ENCODE data around the gene FOXL3. TPM values are rescaled to one million over a fixed set of nuclear protein-coding genes. Genes with fewer than 3 reads are reported as not detected.

Gene FOXL3
- total RNA-seq, 1 experiment from 2014 or later, result not detected

DNA sequence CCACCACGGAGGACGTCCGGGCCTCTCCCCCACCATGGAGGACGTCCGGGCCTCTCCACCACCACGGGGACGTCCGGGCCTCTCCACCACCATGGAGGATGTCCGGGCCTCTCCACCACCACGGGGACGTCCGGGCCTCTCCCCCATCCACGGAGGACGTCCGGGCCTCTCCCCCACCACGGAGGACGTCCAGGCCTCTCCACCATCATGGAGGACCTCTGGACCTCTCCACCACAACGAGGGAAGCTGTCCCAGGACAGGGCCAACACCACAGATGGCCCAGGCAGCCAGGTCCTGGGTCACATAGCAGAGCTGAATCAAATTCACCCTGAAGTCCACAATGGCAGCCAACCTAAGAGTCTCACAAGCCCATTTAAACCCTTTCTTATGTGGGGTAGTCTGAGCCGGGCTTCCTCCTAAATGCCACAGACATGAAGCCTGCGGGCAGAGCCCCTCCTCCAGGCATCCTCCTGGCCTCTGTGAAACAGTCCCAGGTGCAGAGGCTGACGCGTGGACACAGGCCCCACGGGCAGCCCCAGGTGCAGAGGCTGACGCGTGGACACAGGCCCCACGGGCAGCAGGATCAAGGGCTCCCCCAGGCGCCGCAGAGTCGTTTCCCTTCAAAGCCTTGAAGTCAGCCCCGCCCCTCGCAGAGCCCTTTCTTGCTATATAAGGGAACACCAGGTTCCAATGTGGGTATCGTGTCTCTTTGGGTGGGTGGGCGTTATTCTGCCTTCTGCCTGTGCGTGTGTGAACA lies 47.0 kb downstream of the FOXL3 start:
- Histone ChIP-seq H3K4me3 (ENCODE audit: low read depth in 2 of 2, low read length in 2 of 2) (no peak overlapping the region), H3K9me3 (ENCODE audit: control insufficient read depth, insufficient read depth, low read depth, low read length) (no peaks in the 10 kb centered on the region), H3K27ac (ENCODE audit: low read length) (no peak overlapping the region), H3K4me1 (ENCODE audit: control insufficient read depth, insufficient read depth, low read length) (no peaks in the 10 kb centered on the region; the same call in 1 of the 2 replicates), H3K27me3 (ENCODE audit: control insufficient read depth, insufficient read depth, low read length) (no peaks in the 10 kb centered on the region; the same call in 1 of the 2 replicates), H3K36me3 (ENCODE audit: control insufficient read depth, insufficient read depth, low read length) (no peaks in the 10 kb centered on the region)
- ATAC-seq (no peak), DNase-seq (ENCODE audit: low read depth, low spot score) (no peak)
- in situ Hi-C loops (cut with HindIII; ENCODE audit: low pct_unique_long_range_greater_than_20kb, low sequenced_read_pairs), result loop anchor here (10.0 kb wide), 1 partner anchor 158 kb away; no protein-coding TSS in a partner anchor
- CTCF ChIA-PET, result no interaction called here
- intact Hi-C loops (cut with micrococcal nuclease; ENCODE audit: unreplicated experiment), result no loop called here
- POLR2A ChIA-PET, result no interaction called here
- TF ChIP-seq TCF7L2 (IDR thresholded peaks at IDR 0.05; ENCODE audit: low read depth, low read length), result no peak
- TF ChIP-seq, protein P1, sequence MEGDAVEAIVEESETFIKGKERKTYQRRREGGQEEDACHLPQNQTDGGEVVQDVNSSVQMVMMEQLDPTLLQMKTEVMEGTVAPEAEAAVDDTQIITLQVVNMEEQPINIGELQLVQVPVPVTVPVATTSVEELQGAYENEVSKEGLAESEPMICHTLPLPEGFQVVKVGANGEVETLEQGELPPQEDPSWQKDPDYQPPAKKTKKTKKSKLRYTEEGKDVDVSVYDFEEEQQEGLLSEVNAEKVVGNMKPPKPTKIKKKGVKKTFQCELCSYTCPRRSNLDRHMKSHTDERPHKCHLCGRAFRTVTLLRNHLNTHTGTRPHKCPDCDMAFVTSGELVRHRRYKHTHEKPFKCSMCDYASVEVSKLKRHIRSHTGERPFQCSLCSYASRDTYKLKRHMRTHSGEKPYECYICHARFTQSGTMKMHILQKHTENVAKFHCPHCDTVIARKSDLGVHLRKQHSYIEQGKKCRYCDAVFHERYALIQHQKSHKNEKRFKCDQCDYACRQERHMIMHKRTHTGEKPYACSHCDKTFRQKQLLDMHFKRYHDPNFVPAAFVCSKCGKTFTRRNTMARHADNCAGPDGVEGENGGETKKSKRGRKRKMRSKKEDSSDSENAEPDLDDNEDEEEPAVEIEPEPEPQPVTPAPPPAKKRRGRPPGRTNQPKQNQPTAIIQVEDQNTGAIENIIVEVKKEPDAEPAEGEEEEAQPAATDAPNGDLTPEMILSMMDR (IDR thresholded peaks at IDR 0.05), result no peak
- no peak for TF ChIP-seq SIN3A (IDR thresholded peaks at IDR 0.05; ENCODE audit: borderline replicate concordance, insufficient read depth, low read depth, low read length)
- TF ChIP-seq, protein P2, sequence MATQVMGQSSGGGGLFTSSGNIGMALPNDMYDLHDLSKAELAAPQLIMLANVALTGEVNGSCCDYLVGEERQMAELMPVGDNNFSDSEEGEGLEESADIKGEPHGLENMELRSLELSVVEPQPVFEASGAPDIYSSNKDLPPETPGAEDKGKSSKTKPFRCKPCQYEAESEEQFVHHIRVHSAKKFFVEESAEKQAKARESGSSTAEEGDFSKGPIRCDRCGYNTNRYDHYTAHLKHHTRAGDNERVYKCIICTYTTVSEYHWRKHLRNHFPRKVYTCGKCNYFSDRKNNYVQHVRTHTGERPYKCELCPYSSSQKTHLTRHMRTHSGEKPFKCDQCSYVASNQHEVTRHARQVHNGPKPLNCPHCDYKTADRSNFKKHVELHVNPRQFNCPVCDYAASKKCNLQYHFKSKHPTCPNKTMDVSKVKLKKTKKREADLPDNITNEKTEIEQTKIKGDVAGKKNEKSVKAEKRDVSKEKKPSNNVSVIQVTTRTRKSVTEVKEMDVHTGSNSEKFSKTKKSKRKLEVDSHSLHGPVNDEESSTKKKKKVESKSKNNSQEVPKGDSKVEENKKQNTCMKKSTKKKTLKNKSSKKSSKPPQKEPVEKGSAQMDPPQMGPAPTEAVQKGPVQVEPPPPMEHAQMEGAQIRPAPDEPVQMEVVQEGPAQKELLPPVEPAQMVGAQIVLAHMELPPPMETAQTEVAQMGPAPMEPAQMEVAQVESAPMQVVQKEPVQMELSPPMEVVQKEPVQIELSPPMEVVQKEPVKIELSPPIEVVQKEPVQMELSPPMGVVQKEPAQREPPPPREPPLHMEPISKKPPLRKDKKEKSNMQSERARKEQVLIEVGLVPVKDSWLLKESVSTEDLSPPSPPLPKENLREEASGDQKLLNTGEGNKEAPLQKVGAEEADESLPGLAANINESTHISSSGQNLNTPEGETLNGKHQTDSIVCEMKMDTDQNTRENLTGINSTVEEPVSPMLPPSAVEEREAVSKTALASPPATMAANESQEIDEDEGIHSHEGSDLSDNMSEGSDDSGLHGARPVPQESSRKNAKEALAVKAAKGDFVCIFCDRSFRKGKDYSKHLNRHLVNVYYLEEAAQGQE (IDR thresholded peaks at IDR 0.05; ENCODE audit: insufficient read depth in 1 of 2, low read depth in 2 of 2, low read length in 1 of 2), result no peak
- no peak for TF ChIP-seq POLR2AphosphoS5 (IDR thresholded peaks at IDR 0.05; ENCODE audit: low read depth, low read length)
- no TSS peak for BruUV-seq (replicated peaks)

DNA sequence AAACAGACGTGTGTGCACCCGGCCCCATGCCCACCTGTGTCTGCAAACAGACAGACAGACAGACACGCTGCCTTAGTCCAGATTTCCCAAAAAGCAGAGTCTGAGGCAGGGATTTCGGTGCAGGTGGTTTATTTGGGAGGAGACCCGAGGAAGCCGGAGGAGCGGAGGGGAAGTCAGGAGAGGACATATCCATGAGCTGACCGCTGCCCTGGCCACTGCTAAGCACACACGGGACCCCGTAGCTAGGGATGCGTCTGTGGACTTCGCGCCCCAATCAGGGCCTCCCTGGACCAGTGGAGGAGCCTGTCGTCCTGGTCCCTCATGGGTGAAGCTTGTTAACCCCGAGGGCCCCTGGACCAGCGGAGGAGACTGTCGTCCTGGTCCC lies 47.6 kb downstream of the FOXL3 start:
- TF ChIP-seq TCF7L2 (IDR thresholded peaks at IDR 0.05; ENCODE audit: low read depth, low read length) (no peak), POLR2AphosphoS5 (IDR thresholded peaks at IDR 0.05; ENCODE audit: low read depth, low read length) (no peak), SIN3A (IDR thresholded peaks at IDR 0.05; ENCODE audit: borderline replicate concordance, insufficient read depth, low read depth, low read length) (no peak)
- ChIA-PET POLR2A (no interaction called here), CTCF (no interaction called here)
- Histone ChIP-seq H3K4me1 (ENCODE audit: control insufficient read depth, insufficient read depth, low read length) (no peaks in the 10 kb centered on the region; the same call in 1 of the 2 replicates), H3K9me3 (ENCODE audit: control insufficient read depth, insufficient read depth, low read depth, low read length) (no peaks in the 10 kb centered on the region), H3K27me3 (ENCODE audit: control insufficient read depth, insufficient read depth, low read length) (no peaks in the 10 kb centered on the region; the same call in 1 of the 2 replicates), H3K4me3 (ENCODE audit: low read depth in 2 of 2, low read length in 2 of 2) (no peak overlapping the region), H3K36me3 (ENCODE audit: control insufficient read depth, insufficient read depth, low read length) (no peaks in the 10 kb centered on the region), H3K27ac (ENCODE audit: low read length) (no peak overlapping the region)
- intact Hi-C loops (cut with micrococcal nuclease; ENCODE audit: unreplicated experiment) (no loop called here), in situ Hi-C loops (cut with HindIII; ENCODE audit: low pct_unique_long_range_greater_than_20kb, low sequenced_read_pairs) (loop anchor here (10.0 kb wide), 1 partner anchor 157 kb away; no protein-coding TSS in a partner anchor)
- BruUV-seq (replicated peaks), result no TSS peak
- ATAC-seq, result no peak
- DNase-seq (ENCODE audit: low read depth, low spot score), result no peak

All from Panc1 (cell line).